ENCODE data around the gene CSMD2. TPM values are rescaled to one million over a fixed set of nuclear protein-coding genes. Genes with fewer than 3 reads are reported as not detected.
A peak's percentile ranks its signal among the peaks of the same experiment; 100 is the strongest.

Gene CSMD2
- total and polyA plus RNA-seq, 2 donors (not counting 1 experiment from before 2014, with no cell fraction given), result 2.2 to 7.6 TPM

DNA sequence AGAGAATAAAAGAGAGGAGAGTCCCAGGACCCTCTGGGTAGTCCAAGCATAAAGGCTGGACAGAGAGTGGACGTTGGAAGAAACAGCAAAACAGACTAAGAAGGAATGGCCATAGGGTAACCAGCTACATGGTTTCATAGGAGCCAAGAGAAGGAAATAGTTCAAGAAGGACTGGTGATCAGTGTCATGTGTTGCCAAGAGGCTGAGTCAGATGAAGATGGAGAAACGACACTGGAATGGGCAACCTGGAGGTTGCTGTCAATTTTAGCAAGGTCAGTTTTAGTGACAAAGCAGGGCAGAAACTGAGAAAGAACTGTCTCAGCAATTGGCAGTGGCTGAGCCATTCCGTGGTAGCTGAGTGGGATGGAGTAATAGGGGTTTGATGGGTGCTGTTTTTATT, 259.8 kb downstream of the CSMD2 start:
- Histone ChIP-seq H3K9me3 (ENCODE audit: control insufficient read depth, insufficient read depth, low read depth, low read length) (no peaks in the 10 kb centered on the region), H2AFZ (ENCODE audit: low read length) (no peak overlapping the region), H3K4me2 (ENCODE audit: extremely low read depth, insufficient read depth, low read length) (no peak overlapping the region), H3K4me3 (replicated peaks in 1 of 4; ENCODE audit: control extremely low read depth in 1 of 4, insufficient read depth in 1 of 4, low read depth in 3 of 4, low read length in 4 of 4) (no peak overlapping the region), H3K36me3 (ENCODE audit: control insufficient read depth, insufficient read depth, low read length) (no peaks in the 10 kb centered on the region), H4K20me1 (ENCODE audit: control insufficient read depth, extremely low read depth, insufficient read depth, low read length) (no peaks in the 10 kb centered on the region), H3K4me1 (ENCODE audit: control insufficient read depth, extremely low read depth, insufficient read depth, low read length) (peaks cover 16% of the 10 kb centered on the region), H3K27me3 (ENCODE audit: control insufficient read depth, insufficient read depth, low read length) (no peaks in the 10 kb centered on the region), H3K79me2 (ENCODE audit: control insufficient read depth, insufficient read depth, low read length) (no peaks in the 10 kb centered on the region), H3K27ac (ENCODE audit: insufficient read depth, low read length) (no peak overlapping the region), H3K9ac (ENCODE audit: insufficient read depth, low read length) (no peak overlapping the region)
- no peak for TF ChIP-seq EZH2 (IDR thresholded peaks at IDR 0.05; ENCODE audit: low read length, missing control alignments)
- TF ChIP-seq CTCF (conservative IDR thresholded peaks at IDR 0.05 in 1 of 2, IDR thresholded peaks at IDR 0.05 in 1 of 2; ENCODE audit: low read depth in 1 of 2, low read length in 2 of 2), result no peak
- DNase-seq (ENCODE audit: low read depth in 2 of 2), result no peak

GRCh38 chr1:33903210-33903589, 261.8 kb downstream of the CSMD2 start:
- no peak overlapping the region for H2AFZ ChIP-seq (ENCODE audit: low read length)
- H3K79me2 ChIP-seq (ENCODE audit: control insufficient read depth, insufficient read depth, low read length), result no peaks in the 10 kb centered on the region
- no peaks in the 10 kb centered on the region for H3K9me3 ChIP-seq (ENCODE audit: control insufficient read depth, insufficient read depth, low read depth, low read length)
- no peaks in the 10 kb centered on the region for H4K20me1 ChIP-seq (ENCODE audit: control insufficient read depth, extremely low read depth, insufficient read depth, low read length)
- H3K4me2 ChIP-seq (ENCODE audit: extremely low read depth, insufficient read depth, low read length), result peak overlapping the region; percentile 33
- TF ChIP-seq EZH2 (IDR thresholded peaks at IDR 0.05; ENCODE audit: low read length, missing control alignments) (no peak), CTCF (conservative IDR thresholded peaks at IDR 0.05 in 1 of 2, IDR thresholded peaks at IDR 0.05 in 1 of 2; ENCODE audit: low read depth in 1 of 2, low read length in 2 of 2) (no peak)
- DNase-seq (ENCODE audit: low read depth in 2 of 2), result peak; percentile 17 to 69
- no peaks in the 10 kb centered on the region for H3K27me3 ChIP-seq (ENCODE audit: control insufficient read depth, insufficient read depth, low read length)
- H3K27ac ChIP-seq (ENCODE audit: insufficient read depth, low read length), result no peak overlapping the region
- peaks cover 16% of the 10 kb centered on the region for H3K4me1 ChIP-seq (ENCODE audit: control insufficient read depth, extremely low read depth, insufficient read depth, low read length)
- H3K36me3 ChIP-seq (ENCODE audit: control insufficient read depth, insufficient read depth, low read length), result no peaks in the 10 kb centered on the region
- no peak overlapping the region for H3K9ac ChIP-seq (ENCODE audit: insufficient read depth, low read length)
- no peak overlapping the region for H3K4me3 ChIP-seq (replicated peaks in 1 of 4; ENCODE audit: control extremely low read depth in 1 of 4, insufficient read depth in 1 of 4, low read depth in 3 of 4, low read length in 4 of 4)

- DNase-seq (ENCODE audit: low read depth in 2 of 2), result peak in 1 of 2 donors; percentile 55
- no peaks in the 10 kb centered on the region for H3K36me3 ChIP-seq (ENCODE audit: control insufficient read depth, insufficient read depth, low read length)
- peak overlapping the region; percentile 2 for H3K27ac ChIP-seq (ENCODE audit: insufficient read depth, low read length)
- H3K4me3 ChIP-seq (replicated peaks in 1 of 4; ENCODE audit: control extremely low read depth in 1 of 4, insufficient read depth in 1 of 4, low read depth in 3 of 4, low read length in 4 of 4), result no peak overlapping the region
- no peak overlapping the region for H3K9ac ChIP-seq (ENCODE audit: insufficient read depth, low read length)
- no peaks in the 10 kb centered on the region for H3K27me3 ChIP-seq (ENCODE audit: control insufficient read depth, insufficient read depth, low read length)
- TF ChIP-seq EZH2 (IDR thresholded peaks at IDR 0.05; ENCODE audit: low read length, missing control alignments), result no peak
- no peak for TF ChIP-seq CTCF (conservative IDR thresholded peaks at IDR 0.05 in 1 of 2, IDR thresholded peaks at IDR 0.05 in 1 of 2; ENCODE audit: low read depth in 1 of 2, low read length in 2 of 2)
- H3K9me3 ChIP-seq (ENCODE audit: control insufficient read depth, insufficient read depth, low read depth, low read length), result no peaks in the 10 kb centered on the region
- peaks cover 16% of the 10 kb centered on the region for H3K4me1 ChIP-seq (ENCODE audit: control insufficient read depth, extremely low read depth, insufficient read depth, low read length)
- H4K20me1 ChIP-seq (ENCODE audit: control insufficient read depth, extremely low read depth, insufficient read depth, low read length), result no peaks in the 10 kb centered on the region
- no peaks in the 10 kb centered on the region for H3K79me2 ChIP-seq (ENCODE audit: control insufficient read depth, insufficient read depth, low read length)
- no peak overlapping the region for H2AFZ ChIP-seq (ENCODE audit: low read length)
- peak overlapping the region; percentile 33 for H3K4me2 ChIP-seq (ENCODE audit: extremely low read depth, insufficient read depth, low read length)
These were observed 262.4 kb downstream of the CSMD2 start for GRCh38 chr1:33902486-33903209.
